OCI-LY3 (cell line): Measurements from ENCODE around the gene KCNJ12.
"Not testable (repeated sequence)": the region's sequence is repeated elsewhere in the genome, so short reads cannot be mapped to it uniquely, and the experiment has no call there.

Experiments
- EZH2phosphoT487 ChIP-seq: fragments of 200-600 bp; shearing (Covaris generic); IDR thresholded peaks from 2 replicates; pipeline ENCODE4 v1.6.1; 2018; ENCODE audit warnings: antibody characterized with exemption, mixed run types, low read depth
- TF ChIP-seq, protein P1 (sequence below): fragments of 200-600, 300-600 bp; sonication (generic); IDR thresholded peaks from 2 replicates; pipeline ENCODE4 v1.5.1; 2014; ENCODE audit warnings: antibody characterized with exemption, low read length, low read depth

DNA sequence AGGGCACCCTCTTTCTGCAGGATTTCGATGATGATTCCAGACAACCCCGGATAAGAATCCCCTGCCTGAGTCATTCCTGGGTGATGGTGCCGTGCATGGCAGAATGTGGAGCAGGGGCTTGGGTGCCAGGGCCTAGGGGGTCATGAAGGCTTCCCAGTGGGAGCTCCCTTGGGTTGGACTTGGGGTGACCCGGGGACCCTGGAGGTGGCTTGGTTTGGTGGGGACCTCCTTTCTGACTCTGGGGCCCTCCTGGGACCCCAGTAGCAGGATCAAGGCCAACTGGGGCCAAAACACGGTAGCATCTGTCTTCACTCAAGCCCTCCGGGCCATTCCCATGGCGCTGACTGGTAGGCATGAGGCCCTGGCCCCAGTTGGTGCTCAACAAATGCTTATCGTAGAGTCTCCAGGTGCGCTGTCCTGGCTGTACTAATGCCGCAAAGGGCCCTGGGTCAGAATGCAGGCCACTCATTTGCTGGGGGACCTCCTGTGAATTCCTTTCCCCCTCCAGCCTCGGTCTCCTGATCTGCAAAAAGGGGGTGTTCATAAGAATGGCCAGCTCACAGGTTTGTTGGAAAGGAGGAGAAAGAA, 44.4 kb downstream of the KCNJ12 start:
- TF ChIP-seq, protein P1, sequence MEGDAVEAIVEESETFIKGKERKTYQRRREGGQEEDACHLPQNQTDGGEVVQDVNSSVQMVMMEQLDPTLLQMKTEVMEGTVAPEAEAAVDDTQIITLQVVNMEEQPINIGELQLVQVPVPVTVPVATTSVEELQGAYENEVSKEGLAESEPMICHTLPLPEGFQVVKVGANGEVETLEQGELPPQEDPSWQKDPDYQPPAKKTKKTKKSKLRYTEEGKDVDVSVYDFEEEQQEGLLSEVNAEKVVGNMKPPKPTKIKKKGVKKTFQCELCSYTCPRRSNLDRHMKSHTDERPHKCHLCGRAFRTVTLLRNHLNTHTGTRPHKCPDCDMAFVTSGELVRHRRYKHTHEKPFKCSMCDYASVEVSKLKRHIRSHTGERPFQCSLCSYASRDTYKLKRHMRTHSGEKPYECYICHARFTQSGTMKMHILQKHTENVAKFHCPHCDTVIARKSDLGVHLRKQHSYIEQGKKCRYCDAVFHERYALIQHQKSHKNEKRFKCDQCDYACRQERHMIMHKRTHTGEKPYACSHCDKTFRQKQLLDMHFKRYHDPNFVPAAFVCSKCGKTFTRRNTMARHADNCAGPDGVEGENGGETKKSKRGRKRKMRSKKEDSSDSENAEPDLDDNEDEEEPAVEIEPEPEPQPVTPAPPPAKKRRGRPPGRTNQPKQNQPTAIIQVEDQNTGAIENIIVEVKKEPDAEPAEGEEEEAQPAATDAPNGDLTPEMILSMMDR, result not testable (repeated sequence)
- not testable (repeated sequence) for TF ChIP-seq EZH2phosphoT487
